Head of caudate nucleus (tissue), 42 donors: ENCODE data around the gene LDLRAP1.
A peak's percentile ranks its signal among the peaks of the same experiment; 100 is the strongest.

Experiments
- DNase-seq, 42 donors: peaks; one replicate each; pipeline versions ENCODE4 v3.0.0 to v3.0.0-alpha.2; 2020 to 2021; ENCODE audit warnings: mixed read lengths in 7 of 42
- intact Hi-C: fragments of 100-400 bp; cut with DNase I; formaldehyde crosslinking; loops from one replicate; pipeline ENCODE4 v1.15.0; 2022

The LDLRAP1 gene

DNA sequence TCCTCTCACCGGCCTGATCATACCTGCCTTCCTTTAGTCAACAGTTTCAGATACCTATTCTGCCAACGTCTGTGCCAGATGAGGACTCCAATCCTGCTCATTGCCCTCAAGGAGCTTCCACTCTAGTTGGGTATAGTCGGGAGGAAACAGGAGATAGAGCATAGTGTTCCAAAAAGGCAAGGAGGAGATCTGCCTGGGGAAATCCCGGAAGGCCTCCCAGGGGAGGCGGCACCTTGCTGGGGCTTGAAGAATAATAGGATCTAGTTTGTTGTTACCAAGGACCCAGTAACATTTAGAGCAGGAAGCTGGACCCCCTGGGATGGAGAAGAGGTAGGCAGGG lies 12.3 kb downstream of the LDLRAP1 start:
- intact Hi-C loops: no loop called here
- no peak for DNase-seq

DNA sequence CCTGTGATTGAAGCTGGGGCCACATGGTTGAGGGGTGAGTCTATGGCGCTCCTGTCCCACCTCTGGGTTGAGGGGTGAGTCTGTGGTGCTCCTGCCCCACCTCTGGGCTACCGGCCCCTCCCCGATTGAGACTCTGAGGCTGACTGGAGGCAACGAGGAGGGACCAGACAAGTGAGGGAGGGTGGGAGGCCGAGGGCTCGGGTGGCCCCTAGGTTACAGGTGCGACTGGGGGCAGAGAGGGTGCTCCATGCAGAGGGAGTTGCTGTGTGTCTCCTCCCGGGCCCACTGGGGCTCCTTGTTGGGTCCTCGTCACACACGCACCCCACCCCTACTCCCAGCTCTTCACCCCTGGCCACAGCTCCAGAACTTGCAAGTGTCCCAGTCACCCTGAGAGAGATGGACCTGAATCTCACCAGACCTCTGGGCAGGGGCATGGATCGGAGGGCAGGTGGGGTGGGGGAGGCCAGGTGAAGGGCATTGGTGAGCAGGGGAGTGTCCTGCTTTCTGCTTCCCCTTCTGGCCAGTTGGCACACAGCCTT lies 12.8 kb downstream of the LDLRAP1 start:
- intact Hi-C loops: no loop called here
- DNase-seq: no peak

DNA sequence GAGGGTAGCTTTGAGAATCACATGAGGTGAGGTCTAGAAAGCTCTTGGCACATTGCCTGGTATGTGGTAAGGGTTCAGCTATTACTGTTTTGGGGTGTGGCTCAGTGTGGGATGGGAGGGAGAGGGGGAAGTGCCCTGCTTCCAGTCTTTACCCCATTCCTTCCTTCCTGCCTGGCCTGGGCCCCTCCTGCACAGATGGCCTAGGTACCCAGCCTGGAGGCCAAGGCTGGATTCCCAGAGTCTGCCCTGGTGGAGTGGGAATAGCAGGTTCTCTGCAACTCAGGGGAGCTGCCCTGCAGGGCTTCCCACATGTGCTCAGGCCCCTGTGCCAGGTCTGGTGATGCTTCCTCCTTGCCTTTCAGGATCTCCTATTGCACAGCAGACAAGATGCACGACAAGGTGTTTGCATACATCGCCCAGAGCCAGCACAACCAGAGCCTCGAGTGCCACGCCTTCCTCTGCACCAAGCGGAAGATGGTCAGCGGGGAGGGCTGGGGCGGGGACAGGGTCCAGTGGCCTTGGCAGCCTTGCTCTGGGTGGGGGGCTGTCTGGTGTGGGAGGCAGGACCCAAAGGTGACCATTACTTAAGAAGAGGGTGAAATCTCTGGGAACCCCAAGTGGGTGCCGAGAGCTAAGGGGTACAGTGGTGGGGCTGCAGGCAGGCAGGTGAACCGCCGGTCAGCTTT lies 13.5 kb downstream of the LDLRAP1 start:
- intact Hi-C loops: no loop called here
- DNase-seq: no peak

DNA sequence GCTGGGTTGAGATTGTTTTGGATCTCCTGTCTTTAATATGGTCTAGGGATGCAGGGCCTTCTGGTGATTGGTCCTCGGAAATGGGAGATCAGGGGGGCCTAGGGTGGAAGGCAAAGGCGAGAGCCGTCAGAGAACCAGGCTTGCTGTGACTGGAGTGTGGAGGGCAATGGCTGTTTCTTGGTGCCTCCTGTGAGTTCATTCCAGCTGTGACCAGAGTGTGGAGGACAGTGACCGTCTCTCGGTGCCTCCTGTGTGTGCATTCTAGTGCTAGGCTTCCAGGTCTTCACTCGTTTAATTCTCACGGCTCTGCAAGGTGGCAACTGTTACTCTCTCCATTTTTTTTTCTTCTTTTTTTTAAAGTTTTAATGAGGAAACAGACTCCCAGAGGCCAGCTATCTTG lies 14.1 kb downstream of the LDLRAP1 start:
- intact Hi-C loops: no loop called here
- DNase-seq: peak in 4 of 42 donors; percentile 32 to 61 (median 43)

DNA sequence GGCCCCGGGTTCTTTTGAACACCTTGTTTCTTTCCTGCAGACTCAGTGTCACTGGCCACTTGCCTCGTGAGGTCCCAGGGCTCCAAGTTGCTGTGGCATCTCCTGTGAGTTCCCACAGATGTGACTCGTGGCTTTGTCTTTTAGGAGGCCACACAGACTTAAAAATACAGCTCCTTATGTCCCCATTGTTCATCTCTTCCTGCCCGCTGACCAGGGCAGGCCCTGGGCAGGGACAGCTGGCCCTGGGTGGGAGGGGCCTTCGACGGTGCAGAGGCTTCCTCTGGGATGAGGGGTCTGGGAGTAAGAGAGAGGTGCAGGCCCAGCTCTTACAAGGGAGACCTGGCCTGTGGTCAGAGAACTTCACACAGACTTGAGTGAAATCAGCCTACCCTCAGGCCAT lies 15.6 kb downstream of the LDLRAP1 start:
- no peak for DNase-seq
- intact Hi-C loops: no loop called here

DNA sequence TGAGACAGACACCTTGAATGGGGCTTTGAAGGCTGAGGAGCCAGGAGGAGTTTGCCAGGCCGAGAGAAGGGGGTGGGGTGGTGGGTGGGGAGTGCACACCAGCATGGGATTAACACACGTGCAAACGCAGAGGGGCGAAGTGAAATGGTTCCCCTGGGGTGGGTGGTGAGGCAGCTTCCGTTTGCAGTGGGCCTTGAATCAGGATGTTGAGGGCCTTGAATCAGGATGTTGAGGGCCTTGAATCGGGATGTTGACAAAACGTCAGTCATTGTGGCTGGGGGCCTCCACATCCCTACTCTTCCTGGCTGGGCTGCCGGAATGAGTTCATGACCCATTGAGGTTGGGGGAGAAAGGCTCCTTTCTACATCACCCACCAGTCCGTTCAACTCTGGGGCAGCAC lies 16.6 kb downstream of the LDLRAP1 start:
- no peak for DNase-seq
- intact Hi-C loops: no loop called here

DNA sequence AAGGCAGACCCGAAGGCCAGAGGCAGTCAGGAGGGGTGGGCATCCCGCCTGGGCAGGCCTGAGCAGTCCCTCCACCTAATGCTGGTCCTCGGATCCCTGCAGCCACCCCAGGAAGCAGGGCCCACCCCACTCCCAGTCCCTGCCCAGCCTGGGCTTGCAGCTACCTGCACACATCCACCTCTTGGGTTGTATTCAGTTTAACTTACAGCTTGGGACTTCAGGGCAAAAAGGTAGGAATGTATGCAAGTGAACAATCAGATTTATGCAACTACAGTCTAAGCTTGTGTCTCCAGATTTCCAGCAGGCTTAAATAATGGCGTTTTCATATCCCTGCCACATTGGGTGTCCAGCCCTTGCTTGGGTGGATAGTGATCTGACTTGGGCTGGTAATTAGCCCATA lies 17.4 kb downstream of the LDLRAP1 start:
- intact Hi-C loops: no loop called here
- no peak for DNase-seq

DNA sequence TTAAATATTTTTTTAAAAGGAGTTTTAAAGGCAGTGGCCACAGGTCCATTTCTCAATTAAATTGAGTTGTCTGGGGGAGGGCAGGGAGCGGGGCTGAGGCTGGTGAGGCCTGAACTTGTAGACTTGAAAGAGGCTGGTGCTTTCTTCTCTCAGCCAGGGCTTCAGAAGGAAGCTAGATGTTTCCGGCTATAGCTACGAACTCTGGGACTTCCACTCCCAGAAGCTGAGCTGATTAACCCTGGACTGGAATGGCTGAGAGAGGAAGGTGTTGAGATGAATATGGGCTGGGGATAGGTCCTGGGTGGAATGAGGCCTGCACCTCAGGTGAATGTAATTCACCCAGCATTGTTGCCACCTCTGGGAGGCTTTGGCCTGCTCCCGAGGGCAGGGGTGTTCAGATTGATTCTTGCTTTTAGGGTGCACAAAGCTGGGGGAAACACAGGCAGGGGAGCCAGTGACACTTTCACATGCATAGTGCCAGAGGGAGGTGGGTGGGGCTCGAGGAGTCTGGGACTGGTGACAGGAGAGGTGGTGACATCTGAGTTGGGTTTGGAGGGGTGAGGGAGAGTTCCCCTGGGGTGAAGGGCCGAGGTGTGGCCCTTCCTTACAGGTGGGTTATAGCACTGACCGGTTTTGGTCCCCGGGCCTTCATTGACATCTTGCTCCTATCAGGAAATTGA lies 18.2 kb downstream of the LDLRAP1 start:
- DNase-seq: no peak
- intact Hi-C loops: no loop called here

DNA sequence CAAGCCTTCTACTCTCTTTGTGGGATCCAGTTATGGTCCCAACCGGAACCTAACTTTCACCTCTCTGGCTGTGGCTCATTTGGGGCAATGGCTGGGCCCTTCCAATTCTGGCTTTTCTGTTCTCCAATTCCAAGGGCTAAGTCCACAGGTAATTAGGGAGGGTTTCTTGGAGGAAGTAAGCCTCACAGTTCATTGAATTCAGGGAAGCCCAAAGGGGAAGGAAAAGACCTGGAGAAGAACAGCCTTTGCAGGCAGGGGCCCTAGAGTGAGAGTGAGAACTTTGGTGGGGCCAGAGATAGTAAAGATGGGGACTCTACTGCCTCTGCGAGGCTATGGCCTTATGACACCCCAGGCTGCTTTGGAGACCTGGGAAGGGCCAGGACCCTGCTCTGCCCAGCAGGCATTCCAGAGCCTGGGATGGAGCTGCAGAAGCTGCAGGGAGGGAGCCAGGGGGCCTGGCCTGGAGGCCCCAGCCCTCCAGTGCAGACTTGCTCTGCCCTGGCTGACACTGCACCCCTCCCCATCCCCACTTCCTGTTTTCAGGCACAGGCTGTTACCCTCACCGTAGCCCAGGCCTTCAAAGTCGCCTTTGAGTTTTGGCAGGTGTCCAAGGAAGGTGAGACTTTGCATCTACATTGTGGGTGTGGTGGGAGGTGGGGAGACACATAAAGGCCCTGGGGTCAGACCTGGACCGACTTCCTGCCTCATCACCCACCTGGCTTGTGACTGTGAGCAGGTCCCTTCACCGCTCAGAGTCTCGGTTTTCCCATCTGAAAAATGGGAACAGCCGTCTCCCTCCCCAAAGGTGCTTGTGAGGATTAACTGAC lies 18.9 kb downstream of the LDLRAP1 start:
- DNase-seq: peak in 1 of 42 donors; percentile 28
- intact Hi-C loops: no loop called here

DNA sequence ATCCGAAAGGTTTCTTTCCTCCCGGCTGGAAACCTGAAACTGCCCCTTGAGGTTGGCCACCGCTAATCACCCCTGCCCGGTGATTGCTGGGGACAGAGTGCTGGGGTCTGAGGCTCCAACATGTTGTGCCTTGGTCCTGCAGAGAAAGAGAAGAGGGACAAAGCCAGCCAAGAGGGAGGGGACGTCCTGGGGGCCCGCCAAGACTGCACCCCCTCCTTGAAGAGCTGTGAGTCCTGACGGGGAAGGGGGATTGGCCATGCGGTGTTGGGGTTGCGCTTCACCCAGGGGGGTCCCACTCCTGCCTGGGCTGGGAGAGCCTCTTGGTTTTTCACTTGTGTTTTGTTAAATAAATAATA lies 19.5 kb downstream of the LDLRAP1 start:
- intact Hi-C loops: no loop called here
- DNase-seq: no peak

DNA sequence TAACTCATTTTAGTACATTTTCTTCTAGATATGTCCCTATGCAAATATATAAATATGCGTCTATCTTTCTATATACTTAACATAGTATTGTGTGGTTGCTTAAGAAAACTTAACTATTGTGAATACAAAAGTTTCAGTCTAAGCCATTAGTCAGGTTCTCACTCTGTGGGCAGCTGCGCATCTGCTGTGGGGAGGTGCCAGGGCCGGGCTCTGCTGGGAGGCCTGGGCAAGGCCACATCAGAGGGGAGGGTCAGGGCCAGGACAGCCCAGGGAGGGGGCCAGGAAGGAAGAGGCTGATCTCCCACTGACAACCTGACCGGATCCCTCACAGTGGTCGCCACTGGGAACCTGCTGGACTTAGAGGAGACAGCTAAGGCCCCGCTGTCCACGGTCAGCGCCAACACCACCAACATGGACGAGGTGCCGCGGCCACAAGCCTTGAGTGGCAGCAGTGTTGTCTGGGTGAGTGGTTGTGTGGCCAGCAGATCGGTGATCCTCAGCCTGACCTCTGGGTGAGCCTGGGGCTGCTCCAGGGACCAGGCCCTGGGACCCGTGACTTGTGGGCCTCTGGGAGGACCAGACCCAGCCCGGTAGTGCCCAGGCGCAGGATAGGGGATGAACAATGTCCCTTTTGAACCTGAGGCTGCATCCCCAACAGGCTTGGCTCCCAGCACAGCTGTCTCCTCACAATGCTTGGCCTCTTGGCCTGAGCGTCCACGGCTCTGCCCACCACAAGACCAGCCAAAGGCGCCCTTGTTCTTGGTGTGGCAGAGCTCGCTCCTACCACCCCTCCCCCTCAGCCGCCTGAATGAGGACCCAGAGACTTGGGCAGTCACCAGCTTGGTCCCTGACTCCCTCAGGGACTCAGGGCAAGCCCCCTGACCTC lies 20.2 kb downstream of the LDLRAP1 start:
- DNase-seq: peak; percentile 83 to 98 (median 94)
- intact Hi-C loops: no loop called here

DNA sequence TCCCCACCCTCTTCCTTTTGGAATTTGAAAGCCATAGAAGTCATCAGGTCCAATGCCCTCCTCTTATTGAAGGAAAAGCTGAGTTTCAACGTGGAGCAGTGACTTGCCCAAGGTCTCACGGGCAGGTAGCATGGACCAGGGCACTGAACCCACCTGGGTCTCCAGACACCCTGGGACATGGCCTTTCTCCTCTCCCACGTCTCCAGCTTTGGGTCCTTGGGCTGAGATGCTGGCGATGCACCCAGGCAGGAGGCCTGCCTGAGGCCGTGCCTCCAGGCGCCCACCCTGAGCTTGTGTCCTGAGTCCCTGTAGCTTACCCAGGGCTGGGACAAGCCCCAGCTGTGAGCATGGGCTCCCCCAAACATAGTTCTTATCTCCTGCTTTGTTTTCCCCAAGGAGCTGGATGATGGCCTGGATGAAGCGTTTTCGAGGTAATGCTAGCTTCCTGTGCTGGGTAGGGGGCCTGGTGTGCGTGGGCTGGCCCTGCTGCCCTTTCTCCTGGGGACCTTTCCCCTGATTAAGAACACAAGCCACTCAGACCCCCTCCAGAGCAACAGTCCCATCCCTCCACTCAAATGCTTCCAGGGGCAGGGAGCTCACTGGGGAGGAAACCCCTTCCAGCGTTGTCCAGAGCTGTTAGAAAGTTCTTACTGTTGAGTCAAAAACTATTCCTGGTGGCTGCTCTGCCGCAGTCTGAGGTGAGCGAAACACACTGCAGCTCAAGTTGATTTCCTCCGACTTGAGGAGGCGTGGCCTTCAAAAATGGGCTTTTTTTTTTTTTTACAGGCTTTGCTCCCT lies 21.6 kb downstream of the LDLRAP1 start:
- intact Hi-C loops: no loop called here
- no peak for DNase-seq

DNA sequence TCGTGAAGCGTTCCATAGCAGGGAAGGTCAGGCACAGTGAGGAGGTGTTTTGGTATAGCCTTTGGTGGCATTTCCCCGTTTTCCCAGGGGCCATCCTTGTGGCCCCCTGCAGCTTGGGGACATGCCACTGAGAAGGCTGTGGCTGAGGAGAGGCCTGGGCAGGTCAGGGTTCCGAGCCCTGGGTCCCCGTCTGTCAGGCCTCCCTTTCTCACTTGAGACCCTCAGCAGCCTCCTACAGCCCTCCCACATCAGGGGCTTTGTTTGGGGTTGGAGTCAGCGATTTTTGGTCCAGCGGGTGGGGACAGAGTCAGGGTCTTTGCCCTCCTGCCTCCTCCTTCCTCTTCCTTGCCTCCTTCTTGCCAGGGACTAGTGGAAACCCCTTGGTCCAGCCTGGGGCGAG lies 22.2 kb downstream of the LDLRAP1 start:
- intact Hi-C loops: no loop called here

DNA sequence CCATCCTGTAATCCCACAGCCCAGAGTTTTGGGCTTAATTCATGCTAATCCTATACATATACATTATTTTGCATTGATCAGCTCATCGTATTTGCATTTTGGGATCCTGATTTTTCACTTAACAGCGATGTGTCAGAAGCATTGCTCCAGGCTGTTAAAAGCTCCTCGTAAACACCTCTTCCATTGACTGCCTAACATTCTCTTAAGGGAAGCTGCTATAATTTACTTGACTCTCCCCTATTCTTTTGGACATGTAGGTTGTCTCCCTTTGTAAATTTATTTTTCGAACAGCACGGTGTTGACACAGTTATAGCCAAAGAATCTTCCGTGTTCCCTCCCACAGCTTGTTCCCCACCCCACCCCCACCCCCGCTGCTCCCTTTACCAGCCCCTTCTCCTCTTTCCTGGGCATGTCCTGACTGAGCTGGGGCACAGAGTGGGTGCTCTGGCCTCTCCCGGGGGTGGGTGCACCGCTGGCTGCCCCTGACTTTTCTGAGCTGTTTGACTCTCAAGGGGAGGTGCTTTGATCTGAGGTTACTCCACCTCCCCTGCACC lies 22.8 kb downstream of the LDLRAP1 start:
- no peak for DNase-seq
- intact Hi-C loops: no loop called here

More for the DNA sequence above, 22.2 kb downstream of the LDLRAP1 start:
- DNase-seq: no peak

DNA sequence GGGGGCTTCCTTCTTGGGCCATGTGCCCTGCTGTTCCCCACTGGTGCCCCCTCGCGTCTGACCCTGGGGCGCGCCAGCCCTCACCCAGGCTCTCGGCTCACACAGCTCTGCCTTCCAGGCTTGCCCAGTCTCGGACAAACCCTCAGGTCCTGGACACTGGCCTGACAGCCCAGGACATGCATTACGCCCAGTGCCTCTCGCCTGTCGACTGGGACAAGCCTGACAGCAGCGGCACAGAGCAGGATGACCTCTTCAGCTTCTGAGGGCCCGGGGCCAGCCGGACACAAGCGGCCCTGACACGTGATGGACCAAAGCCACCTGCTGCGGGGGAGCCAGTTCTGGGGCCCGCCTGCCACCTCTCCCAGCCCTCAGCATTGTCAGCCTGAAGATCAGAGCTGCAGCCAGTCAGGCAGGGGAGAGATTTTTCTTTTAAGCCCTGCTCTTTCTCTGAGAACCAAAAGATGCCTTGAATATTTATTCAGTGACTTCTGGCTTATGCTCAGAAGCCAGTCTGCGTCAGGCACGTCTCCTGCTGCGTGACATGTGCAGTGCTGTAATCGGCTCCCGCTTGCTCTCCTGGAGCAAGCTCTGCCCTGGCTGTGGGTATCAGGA lies 23.4 kb downstream of the LDLRAP1 start:
- peak; percentile 45 to 90 (median 74) for DNase-seq
- intact Hi-C loops: no loop called here

DNA sequence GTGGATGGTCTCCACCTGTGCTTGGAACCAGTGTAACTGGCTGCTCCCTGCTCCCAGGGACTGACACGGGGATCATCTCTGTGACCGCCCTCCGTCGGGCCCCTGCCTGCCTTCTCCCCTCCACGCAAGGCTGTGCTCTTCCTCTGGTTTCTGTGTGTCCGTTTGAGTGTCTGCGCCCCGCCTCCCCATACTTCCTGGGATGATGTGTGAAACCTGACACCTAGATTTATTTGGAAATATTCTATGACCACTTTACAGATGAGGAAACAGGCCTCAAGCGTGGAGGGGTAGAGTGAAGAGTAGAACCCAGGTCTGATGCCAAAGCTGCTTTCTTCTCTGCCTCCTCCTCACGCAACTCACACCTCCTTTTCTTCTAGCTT lies 24.3 kb downstream of the LDLRAP1 start:
- intact Hi-C loops: loop anchor here (2.0 kb wide), 1 partner anchor 23 kb away; no protein-coding TSS in a partner anchor
- no peak for DNase-seq

DNA sequence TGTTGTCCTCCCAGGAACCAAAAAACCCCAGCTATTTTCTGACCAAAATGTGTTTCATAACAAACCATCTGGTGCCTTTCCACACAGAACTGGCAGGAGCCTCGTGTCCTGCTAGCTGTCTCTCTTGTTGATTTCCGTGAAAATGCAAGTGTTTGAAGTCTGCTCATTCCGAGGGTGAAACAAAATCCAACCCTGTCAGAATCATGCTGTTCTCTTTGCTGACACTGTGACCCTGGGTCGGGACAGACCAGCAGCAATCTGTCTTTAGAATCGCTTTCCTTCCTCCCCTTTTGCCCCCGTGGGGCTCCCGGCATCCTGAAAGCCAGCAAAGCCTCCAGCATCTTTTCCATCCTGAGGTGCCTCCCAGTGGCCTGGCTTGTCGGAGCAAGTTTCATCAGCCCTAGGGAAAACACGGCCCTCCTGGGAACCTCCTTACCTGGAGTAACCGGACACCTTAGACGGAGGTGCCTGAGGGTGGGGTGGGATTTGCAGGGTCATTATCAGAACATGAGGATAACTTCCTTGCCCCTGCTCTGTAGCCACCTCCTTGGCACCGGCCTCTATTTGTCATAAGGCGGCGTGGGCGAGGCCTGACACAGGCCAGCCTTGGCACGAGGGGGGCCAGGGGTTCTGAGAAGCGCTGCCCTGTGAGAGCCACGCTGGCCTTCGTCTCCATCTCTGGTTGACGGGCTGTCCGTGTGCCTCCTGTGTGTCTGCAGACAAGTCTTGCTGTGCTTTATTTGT lies 24.9 kb downstream of the LDLRAP1 start:
- DNase-seq: peak in 15 of 42 donors; percentile 15 to 70 (median 50)
- intact Hi-C loops: loop anchor here (2.0 kb wide), 1 partner anchor 23 kb away; no protein-coding TSS in a partner anchor
